Measurements from ENCODE around the gene IL1F10.

Gene IL1F10, protein sequence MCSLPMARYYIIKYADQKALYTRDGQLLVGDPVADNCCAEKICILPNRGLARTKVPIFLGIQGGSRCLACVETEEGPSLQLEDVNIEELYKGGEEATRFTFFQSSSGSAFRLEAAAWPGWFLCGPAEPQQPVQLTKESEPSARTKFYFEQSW

DNA sequence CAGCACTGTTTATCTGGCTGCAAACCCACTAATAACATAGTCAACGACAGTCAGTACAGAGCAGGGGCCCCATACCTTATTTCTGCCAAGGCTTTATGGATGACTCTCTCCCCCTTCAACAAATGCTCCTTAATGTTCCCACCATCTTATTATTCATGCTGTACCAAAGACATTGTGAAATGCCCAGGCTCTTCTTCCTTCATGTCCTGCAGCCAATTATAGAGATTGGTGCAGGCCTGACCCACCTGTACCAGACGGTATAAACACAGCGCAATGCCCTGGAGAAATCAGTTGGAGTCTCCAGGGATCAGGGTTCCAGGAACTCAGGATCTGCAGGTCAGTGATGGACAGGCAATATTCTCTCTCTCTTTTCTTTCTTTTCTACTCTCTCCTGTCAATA lies at the start of gene IL1F10:
Gene IL1F10, plus strand, starts transcription at position 290 of the 400 bp plus-strand sequence. CDS start 4,769 bp downstream, outside the sequence.
- no peak for FAIRE-seq

DNA sequence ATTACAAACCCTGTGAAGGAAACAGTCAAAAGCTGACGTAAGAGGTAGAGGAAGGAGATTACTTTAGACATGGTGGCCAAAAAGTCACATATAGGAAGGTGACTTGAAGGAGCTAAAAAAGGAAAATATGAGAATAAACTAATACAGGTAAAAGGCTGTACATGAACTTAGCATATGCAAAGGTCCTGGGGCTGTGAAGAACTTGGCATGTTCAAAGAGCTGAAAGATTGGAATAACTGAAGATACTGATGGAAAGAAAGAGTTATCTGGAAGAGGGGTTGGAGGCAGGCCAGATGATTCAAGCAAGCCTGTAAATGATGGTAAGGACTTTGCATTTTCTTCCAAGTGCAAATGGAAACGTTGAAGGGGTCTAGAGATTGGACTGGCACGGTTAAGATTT lies 49.3 kb upstream of the IL1F10 start:
- FAIRE-seq, result no peak

DNA sequence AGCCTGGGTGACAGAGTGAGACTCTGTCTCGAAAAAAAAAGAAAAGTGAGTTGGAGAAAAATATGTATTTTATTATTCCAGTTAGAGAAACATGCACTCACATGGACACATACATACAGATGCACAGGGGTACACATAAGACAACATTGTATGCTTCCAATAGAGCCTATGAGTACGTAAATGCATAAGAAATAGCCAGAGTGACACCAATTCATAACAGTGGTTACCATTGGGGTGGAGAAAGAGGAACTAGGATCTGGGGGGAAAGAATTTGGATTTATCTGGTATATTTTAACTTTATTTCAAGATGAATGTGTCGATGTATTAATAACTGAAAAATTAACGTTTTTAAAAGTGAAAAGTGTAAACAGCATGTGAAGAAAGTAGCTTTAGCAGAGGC lies 46.5 kb upstream of the IL1F10 start:
- FAIRE-seq, result no peak

DNA sequence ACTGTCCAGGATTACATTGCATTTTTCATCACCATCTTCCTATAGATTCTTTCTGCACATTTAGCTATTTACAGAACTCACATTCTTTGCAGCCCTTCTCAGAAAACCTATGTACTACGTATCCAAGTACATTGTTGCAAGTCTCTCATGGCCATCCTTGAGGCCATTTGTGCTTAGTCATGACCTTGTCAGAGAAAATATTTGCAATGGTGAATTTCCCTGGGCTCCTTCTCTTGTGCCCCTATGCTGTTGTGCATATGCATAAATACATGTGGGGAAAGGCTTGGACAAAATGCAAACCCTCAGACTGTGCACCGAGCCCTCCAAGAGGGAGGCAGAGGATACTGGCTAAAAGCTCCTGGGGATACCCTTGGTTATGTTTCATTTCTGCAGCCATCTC lies 43.0 kb upstream of the IL1F10 start:
- no peak for FAIRE-seq

DNA sequence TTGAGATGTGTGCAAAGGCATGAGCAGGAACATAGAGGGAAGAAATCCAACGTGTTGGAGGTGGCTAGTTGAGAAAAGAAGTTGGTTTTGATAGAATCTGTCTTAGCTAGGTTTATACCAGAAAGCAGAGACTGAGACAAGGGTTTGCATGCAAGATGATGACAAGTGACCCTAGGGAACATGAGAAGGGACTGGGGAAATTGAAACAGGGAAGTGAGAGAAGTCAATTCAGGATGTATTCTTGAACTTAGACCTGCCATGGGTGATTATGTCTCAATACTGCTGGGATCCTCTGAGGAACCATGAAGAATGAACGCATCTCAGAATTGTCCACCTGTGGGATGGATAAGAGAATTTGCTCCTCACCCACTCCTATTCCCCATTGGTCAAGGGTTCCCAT lies 42.0 kb upstream of the IL1F10 start:
- no peak for FAIRE-seq

DNA sequence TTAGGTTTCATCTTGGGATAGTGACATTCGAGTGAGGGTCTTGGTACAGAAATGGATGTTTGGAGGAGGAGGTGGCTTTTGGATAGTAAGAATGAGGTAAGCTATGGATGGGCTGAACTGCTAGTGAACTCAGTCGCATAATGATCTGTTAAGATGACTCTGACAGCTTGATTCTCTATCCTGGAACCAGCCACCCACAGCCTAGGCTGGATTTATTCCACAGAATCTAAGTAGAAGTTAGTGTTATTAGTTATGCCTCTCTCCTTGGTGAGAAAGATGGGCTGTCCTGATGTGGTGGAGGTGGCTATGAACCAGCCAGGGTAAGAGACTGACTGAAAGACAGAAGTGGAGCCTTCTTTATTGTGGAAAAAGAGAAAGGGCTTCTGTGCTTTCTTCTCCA lies 40.1 kb upstream of the IL1F10 start:
- no peak for FAIRE-seq

DNA sequence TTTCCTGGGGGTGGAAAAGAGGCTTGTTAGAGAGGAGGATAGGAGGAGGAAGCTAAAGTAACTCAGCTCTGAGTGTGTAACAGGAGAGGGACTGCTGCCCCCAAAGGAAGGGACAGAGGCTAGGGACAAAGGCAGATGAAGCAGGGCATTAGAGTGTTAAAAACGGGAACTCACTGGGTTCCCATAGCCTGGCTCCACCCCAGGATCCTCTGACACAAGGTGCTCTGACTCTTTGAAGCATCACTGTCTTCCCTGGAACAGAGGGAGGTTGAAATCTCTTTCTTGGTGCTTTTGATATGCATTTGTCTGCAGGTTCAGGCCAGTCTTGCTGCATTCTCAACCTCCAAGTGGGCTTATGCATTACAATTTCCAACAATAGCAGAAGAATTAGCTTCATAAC lies 39.7 kb upstream of the IL1F10 start:
- no peak for FAIRE-seq

DNA sequence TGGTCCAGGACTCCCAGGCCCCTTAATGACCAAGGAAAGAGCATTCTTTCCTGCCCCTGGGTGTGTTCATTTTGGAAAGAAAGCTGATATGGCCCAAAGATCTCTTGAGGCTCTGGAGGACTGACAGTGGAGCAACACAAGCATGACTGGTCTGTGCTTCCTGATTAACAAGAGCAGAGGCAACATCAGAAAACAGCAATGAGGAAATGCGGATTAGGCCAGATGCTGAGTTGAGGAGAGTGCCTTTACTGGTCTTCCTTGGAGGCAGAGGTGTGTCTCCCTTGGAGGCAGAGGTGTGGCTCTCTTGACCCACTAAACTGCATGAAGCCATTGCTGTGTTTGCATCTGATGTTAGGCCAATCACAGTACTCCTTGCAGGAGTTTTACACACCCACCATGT lies 35.0 kb upstream of the IL1F10 start:
- FAIRE-seq, result no peak

DNA sequence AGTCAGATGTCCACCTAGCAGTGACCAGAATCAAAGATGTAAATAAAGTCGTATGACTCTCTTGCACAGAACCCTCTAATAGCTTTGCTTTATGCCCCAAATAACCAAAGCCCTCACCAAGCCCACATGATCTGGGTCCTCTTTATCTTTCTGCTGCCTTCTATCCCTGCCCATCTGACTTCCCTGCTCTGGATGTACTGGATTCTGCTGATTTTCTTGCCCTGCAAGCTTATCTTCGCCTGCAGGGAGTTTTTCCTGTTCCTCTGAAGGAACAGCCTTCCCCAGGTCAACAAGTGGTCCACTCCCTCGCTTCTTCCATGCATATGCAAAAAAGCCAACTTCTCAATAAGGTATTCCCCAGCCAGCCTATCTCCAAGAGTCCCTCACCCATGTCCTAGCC lies 33.8 kb upstream of the IL1F10 start:
- no peak for FAIRE-seq

DNA sequence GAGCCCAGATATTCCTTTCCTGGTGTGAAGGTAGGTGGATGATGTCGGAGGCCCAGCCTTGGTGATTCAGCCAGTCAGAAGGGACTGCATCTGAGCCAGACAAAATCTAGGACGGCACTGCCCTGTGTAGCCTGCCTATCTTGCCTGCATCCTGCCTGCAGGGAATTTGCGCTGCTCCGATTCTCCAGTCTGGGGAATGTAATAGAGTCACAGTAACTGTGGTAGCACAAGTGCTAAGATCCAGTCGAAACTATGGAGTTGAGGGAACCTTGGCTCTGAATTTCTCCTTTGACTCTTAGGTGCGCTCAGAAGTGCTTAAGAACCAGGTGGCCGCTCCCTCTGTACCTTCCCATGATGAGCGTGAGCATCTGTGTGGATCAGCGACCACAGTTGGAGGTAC lies 31.0 kb upstream of the IL1F10 start:
- no peak for FAIRE-seq

DNA sequence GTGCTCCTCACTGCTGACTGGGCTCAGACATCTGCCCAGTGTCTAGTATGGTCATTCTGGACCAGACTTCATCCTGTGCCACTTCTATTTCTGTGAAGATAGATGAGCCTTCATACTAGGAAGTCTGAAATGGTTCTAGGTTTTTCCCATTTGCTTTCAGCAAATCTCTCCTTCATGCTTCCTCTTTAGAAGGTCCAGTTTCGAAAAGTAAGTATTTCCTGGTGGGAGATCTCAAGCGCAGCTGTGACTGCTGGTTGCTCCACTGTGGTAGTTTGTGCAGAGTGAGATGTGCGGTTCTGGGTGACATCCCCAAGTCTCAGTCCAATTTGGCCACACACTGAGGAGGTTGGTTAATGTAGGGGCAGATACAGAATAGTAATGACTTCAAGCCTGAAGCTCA lies 29.5 kb upstream of the IL1F10 start:
- FAIRE-seq, result no peak

DNA sequence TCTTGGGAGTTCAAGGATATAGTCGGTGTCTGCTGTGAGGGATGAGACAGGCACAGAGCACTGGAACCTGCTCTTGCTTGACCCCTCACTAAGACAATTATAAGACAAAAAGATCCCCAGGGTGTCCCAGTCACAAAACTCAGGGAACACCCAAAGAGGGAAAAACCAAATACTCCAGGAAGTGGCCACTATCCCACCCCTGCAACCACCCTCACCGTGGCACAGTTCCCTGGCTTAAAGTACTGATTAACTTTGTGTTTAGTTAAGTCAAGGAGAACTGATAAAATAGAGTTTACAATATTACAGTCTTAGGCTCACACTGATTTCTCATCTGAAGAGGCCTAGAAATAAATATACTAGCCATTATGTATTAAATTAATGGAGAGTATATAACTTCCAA lies 28.6 kb upstream of the IL1F10 start:
- FAIRE-seq, result no peak

DNA sequence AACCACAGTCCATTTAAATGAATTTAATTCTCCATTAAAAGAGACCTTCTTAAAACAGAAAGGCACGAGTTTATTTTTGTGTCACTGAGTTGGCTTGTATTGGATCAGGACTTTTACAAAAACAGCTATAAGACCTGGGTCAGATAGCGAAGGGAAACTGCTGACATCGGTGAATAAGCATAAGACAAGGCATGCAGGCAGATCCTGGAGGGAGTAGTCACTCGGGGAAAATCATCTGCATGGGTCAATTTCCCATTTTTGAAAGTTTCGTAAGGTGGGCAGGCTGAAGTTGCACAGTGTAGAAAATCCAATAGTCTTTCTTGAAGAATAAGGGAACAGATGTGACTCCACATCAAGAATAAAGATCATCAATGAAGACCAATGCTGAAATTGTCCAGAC lies 28.1 kb upstream of the IL1F10 start:
- no peak for FAIRE-seq

DNA sequence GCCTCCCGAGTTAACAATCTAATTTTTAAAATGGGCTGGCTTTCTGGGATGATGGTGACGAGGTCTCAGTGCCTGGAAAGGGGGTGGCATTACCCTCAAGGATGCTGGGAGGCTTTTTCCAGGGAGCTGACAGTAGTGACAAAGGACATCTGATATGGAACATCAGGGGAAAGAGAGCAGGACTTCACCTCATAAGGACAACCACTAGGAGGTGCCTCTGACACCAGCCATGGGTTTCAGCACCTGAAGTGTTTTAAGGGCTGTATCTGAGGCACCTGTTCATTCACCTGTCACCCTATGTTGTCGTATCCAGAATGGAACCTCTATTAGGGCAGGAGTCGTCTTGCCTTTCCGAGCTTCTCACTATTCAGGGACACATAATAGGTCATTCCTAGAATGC lies 25.9 kb upstream of the IL1F10 start:
- FAIRE-seq, result no peak

DNA sequence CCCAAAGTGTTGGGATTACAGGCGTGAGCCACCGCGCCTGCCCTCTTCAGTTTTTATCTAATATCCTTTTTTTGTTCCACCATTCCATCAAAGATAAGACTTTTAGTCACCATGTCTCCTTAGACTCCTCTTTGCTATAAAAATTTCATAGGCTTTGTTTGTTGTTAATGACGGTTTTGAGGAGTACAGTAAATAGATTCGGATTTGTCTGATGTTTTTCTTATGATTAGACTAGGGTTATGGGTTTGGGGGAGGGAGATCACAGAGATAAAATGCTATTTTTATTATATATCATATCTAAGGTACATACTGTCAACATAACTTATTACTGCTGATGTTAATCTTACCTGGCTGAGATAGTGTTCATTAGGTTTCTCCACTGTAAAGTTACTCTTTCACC lies 21.3 kb upstream of the IL1F10 start:
- FAIRE-seq, result no peak

DNA sequence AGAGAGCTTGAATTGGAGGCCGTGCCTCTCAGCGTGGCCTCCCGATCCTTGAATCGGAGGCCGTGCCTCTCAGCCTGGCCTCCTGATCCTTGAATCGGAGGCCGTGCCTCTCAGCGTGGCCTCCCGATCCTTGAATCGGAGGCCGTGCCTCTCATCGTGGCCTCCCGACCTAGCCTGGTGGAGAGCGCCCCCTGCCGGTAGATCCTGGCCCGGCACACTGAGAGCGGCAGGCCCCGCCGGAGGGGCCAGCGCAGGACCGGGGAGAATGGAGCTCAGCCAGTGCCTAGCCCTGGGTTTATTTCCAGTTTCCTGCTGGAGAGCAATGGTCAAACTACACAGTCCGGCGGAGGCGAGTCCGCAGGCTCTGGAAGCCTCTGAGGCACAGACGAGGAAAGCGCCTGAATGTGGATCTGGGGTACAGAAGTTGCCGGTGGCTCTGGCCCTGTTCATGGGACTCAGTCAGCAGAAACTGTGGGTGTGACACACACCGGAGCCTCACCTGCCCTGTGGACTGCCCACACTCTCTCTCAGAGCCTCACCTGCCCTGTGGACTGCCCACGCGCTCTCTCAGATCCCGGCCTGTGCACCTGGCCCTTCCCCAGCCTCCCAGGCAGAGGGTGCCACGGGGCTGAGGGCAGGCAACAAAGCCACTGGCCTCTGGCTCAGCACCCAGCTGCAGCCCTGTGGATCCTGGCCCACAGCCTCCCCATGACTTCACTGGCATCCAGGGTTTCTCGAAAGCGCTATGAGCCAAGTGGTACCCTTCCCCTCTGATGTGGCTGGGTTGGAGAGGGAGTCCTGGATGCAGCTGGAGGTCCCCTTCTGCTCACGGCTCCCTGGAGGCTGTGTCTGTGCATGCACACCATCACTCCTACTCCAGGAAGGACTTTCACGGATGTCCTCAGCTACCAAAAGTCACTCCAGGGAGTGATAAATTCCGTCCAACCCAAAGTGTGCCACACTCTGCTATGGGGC lies 16.6 kb upstream of the IL1F10 start:
- no peak for FAIRE-seq

DNA sequence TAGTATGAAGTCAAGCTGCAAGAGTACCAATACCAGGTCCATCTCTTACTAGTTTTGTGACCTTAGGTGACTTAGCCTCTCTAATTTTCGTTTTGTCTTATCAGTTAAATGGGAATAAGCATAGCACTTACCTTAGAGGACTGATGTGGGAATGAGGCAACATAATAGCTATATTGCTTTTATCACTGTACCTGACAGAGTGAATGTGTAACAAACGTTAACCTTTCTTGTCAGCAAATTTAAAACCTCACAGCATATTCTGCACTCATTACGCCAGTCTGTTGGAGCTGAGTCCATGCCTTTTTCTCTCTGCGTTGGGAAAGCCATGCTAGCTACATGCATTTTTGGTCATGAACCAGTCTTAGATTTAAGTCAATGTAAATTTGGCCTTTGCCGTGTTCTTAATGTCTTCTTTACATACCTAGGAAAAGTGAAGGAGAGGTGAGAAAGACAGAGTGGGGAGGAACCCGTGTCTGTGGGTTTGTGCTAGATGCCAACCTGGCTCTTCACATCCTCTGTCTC lies 15.3 kb upstream of the IL1F10 start, which contains the start of gene IL36B:
Gene IL36B, minus strand, starts transcription at position 472 of the 522 bp plus-strand sequence.
- no peak for FAIRE-seq

DNA sequence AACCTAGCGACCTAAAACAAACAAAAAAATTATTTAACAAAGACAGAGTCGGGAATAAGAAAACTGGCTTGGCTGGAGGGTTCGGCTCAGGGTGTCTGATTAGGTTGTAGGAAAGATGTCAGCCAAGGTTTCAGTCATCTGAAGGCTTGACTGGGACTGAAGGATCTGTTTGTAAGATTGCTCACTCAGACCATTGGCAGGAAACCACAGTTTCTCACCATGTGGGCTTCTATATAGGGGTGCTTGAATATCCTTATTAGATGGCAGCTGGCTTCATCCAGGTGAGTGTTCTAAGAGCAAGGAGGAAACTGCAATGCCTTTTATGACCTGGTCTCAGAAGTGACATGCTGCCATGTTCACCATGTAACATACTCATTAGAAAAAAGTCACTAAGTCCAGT lies 14.1 kb upstream of the IL1F10 start:
- FAIRE-seq, result no peak

DNA sequence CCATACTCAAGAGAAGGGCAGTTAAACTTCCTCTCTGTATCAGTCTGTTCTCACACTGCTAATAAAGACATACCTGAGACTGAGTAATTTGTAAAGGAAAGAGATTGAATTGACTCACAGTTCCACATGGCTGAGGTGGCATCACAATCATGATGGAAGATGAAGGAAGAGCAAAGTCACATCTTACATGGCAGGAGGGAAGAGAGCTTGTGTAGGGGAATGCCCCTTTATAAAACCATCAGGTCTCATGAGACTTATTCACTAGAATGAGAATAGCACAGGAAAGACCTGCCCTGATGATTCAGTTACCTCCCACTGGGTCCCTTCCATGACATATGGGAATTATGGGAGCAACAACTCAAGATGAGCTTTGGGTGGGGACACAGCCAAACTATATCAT lies 13.7 kb upstream of the IL1F10 start:
- FAIRE-seq, result no peak

DNA sequence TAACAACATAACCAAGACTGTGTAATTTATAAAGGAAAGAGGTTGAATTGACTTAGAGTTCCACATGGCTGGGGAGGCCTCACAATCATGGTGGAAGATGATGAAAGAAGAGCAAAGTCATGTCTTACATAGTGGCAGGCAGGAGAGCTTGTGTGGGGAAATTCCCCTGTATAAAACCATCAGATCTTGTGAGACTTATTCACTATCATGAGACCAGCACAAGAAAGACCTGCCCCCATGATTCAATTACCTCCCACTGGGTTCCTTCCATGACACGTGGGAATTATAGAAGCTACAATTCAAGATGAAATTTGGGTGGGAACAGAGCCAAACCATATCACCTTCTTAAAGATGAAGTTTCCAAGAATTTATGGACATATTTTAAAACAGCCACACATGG lies 11.2 kb upstream of the IL1F10 start:
- no peak for FAIRE-seq

DNA sequence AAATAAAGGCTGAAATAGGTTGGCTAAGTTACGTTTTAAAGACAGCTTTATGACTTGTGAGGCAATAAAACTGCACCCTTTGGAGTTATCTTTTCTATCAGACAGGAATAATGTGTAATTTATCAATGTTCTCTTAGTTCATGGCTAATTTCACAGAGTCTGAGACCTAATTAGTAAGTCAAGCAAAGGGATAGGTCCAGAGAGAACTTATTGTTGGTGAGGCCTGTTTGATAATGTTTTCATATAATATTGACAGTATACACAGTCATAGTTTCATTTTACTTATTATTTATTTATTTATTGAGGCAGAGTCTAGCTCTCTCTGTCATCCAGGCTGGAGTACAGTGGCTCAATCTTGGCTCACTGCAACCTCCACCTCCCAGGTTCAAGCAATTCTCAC lies 10.7 kb upstream of the IL1F10 start:
- FAIRE-seq, result no peak

DNA sequence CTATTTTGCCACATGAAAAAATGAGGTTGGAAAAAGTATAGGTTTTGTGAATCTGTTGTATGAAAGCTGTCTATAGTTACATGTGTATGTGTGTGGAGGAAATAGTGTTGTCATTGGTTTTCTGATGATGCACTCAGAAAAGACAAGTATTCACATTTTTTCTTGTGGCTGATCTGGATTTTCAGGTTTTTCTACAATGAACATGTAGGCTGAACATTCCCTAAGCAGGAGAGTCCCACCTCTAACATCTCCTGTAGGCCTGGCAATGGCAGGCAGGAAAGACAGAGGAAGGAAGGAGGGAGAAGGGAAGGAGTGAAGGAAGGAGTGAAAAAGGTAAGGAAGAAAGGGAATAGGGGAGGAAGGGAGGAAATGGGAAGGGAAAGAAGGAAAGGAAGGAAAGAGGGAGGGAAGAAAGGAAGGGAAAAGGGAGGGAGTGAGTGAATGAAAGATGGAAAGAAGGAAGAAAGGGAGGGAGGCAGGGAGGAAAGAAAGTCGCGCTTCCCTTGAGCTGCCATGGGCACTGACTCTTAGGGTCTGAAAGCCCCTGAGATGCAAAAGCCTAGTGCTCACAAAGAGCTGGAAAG lies 9.3 kb upstream of the IL1F10 start:
- no peak for FAIRE-seq

DNA sequence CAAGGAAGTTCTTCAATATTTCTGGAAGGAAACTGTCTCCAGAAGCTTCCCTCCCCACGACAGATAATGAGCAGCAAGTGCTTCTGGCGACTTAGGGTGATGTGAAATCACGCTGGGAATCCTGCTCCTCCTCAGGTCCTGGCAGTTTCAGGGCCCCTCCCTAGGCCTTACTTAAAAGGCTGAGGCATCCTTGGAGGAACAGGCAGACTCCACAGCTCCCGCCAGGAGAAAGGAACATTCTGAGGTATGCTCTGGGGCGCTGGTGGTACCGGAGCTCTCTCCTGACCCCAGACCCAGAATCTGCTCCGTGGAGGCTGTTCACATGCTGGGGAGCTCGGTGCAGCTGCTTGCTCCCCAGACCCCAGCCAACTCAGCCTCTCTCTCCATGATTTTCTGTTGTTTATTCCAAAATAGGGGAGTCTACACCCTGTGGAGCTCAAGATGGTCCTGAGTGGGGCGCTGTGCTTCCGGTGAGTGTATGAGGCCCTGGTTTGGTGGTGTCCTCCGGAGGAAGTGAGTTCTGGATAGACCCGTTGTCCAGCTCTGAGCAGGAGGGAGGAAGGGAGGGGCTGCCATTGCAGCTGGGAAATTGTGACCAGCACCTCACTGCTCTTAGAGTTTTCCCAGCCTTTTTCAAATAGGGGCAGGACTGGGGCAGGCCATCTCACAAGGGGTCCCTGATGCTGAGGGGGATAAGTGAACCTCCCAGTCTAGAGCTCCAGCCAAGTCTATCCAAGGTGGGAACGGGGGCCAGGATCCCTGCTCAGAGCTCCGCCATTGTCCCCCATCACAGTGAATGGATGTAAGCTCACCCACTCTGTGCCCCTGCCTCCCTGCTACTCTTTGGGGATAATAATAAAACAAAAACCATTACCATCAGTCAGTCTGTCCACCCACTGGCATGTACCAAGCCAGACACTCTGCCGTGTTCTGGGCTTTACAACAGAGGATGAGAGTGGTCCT lies 8.5 kb upstream of the IL1F10 start, which contains the start of gene IL36RN:
Gene IL36RN, plus strand, starts transcription at position 201 of the 963 bp plus-strand sequence. Its CDS starts 241 bp downstream, at position 442.
- FAIRE-seq, result no peak
